GM12878 (cell line): Measurements from ENCODE around the gene TOP3A. TPM values are rescaled to one million over a fixed set of nuclear protein-coding genes. Genes with fewer than 3 reads are reported as not detected.

Experiments
- ATAC-seq: fragments of 200-7000 bp; cut with Tn5 transposase; 3 replicates; pipeline ENCODE4 v1.9.1; 2020; ENCODE audit warnings: mild to moderate bottlenecking, moderate library complexity
- BruUV-seq: library from RNA; stranded (reverse); fragments of 400-500 nt; replicated peaks from 2 replicates; lab custom pipeline; 2021; lab: Mats Ljungman, UMichigan
- CTCF ChIA-PET: fragments of 300-600 bp; sonication (Branson Sonifier 250); formaldehyde crosslinking; extraction: SDS; loops from one replicate; lab custom pipeline; 2021; ENCODE audit warnings: inconsistent platforms; lab: Yijun Ruan, JAX
- POLR2A ChIA-PET: fragments of 350-600 bp; formaldehyde crosslinking; extraction: SDS; loops from one replicate; lab custom pipeline; 2021; ENCODE audit warnings: inconsistent platforms; lab: Charles Lee
- RAD21 ChIA-PET: fragments of 300-600 bp; sonication (Branson Sonifier 250); formaldehyde crosslinking; loops from one replicate; lab custom pipeline; 2023; ENCODE audit warnings: antibody characterized with exemption; ENCODE audit not compliant: unreplicated experiment; lab: Charles Lee
- SMC1A ChIA-PET: fragments of 300-600 bp; sonication (Branson Sonifier 250); formaldehyde crosslinking; loops from one replicate; lab custom pipeline; 2023; ENCODE audit not compliant: unreplicated experiment, uncharacterized antibody; lab: Charles Lee
- DNase-seq: peaks from one replicate; pipeline ENCODE4 v3.0.0-alpha.2; 2011; ENCODE audit warnings: low read depth, low spot score
- FAIRE-seq: peaks from 3 replicates; lab custom pipeline; 2011; peaks lifted over from hg19 to GRCh38; lab: Jason Lieb, UNC
- H2AFZ ChIP-seq: 2 replicates; pipeline ENCODE4 v1.6.0; 2011; ENCODE audit warnings: low read depth, low read length, control low read depth; ENCODE audit not compliant: control insufficient read depth
- H3K27ac ChIP-seq: 2 replicates; pipeline ENCODE4 v1.5.1; 2011; ENCODE audit warnings: control low read depth; ENCODE audit not compliant: control insufficient read depth, insufficient read depth
- H3K27me3 ChIP-seq, 2 experiments: replicated peaks in 1 of 2; 2 replicates each; pipeline versions ENCODE4 v1.6.0 to v1.6.1; 2011; ENCODE audit warnings: low read length in 1 of 2; ENCODE audit not compliant: control insufficient read depth in 2 of 2, insufficient read depth in 2 of 2
- H3K36me3 ChIP-seq, 2 experiments: 2 replicates each; pipeline ENCODE4 v1.5.1; 2011; ENCODE audit warnings: low read length in 1 of 2; ENCODE audit not compliant: control insufficient read depth in 2 of 2, insufficient read depth in 2 of 2
- H3K4me1 ChIP-seq: 2 replicates; pipeline ENCODE4 v1.6.1; 2011; ENCODE audit warnings: mild to moderate bottlenecking, low read length, moderate library complexity, mixed read lengths; ENCODE audit not compliant: control insufficient read depth, insufficient read depth
- H3K4me2 ChIP-seq: 2 replicates; pipeline ENCODE4 v1.6.0; 2011; ENCODE audit warnings: control low read depth; ENCODE audit not compliant: control insufficient read depth, insufficient read depth
- H3K4me3 ChIP-seq: fragments of 200-600 bp; sonication (generic); 2 replicates; pipeline ENCODE4 v1.5.1; 2016
- H3K79me2 ChIP-seq: 2 replicates; pipeline ENCODE4 v1.6.0; 2011; ENCODE audit warnings: low read length; ENCODE audit not compliant: control insufficient read depth, insufficient read depth
- H3K9ac ChIP-seq: 2 replicates; pipeline ENCODE4 v1.8.0; 2011; ENCODE audit warnings: low read length, control low read depth, mixed read lengths; ENCODE audit not compliant: control insufficient read depth, insufficient read depth
- H3K9me3 ChIP-seq: replicated peaks from 3 replicates; pipeline ENCODE4 v1.5.1; 2011; ENCODE audit warnings: mild to moderate bottlenecking, low read length; ENCODE audit not compliant: control insufficient read depth, insufficient read depth
- H4K20me1 ChIP-seq: 2 replicates; pipeline ENCODE4 v1.6.0; 2011; ENCODE audit not compliant: control insufficient read depth, insufficient read depth
- BRCA1 ChIP-seq: IDR thresholded peaks from 2 replicates; pipeline ENCODE4 v1.6.1; 2011; ENCODE audit warnings: low read depth, low read length, improper control_type of control experiment
- CHD1 ChIP-seq: IDR thresholded peaks from 2 replicates; pipeline ENCODE4 v1.6.1; 2012; ENCODE audit warnings: low read depth, low read length, improper control_type of control experiment
- E2F8 ChIP-seq: fragments of 450-650 bp; IDR thresholded peaks from 2 replicates; pipeline ENCODE4 v1.6.1; 2018; ENCODE audit warnings: mild to moderate bottlenecking, low read depth, moderate library complexity; ENCODE audit not compliant: partially characterized antibody
- EZH2 ChIP-seq: IDR thresholded peaks from 2 replicates; pipeline ENCODE4 v1.6.1; 2012; ENCODE audit warnings: low read depth, mild to moderate bottlenecking, control low read depth, inconsistent platforms, low read length, borderline replicate concordance; ENCODE audit not compliant: control insufficient read depth
- GATAD2B ChIP-seq: fragments of 450-650 bp; conservative IDR thresholded peaks from 2 replicates; pipeline ENCODE4 v1.6.1; 2017; ENCODE audit warnings: low read depth, mild to moderate bottlenecking, moderate library complexity
- IRF5 ChIP-seq: fragments of 450-650 bp; IDR thresholded peaks from 2 replicates; pipeline ENCODE4 v1.6.1; 2017; ENCODE audit warnings: borderline replicate concordance
- MTA3 ChIP-seq: IDR thresholded peaks from 2 replicates; pipeline ENCODE4 v1.6.1; 2012; ENCODE audit warnings: low read length, inconsistent platforms, borderline replicate concordance
- MYB ChIP-seq: fragments of 150-350 bp; IDR thresholded peaks from 2 replicates; pipeline ENCODE4 v1.6.1; 2014; ENCODE audit warnings: mild to moderate bottlenecking, low read depth, low read length, borderline replicate concordance
- NKRF ChIP-seq: fragments of 450-650 bp; conservative IDR thresholded peaks from 2 replicates; pipeline ENCODE4 v1.6.1; 2017; ENCODE audit warnings: mild to moderate bottlenecking, moderate library complexity
- NR2C1 ChIP-seq: fragments of 450-650 bp; IDR thresholded peaks from 2 replicates; pipeline ENCODE4 v1.6.1; 2017; ENCODE audit warnings: antibody characterized with exemption, mild to moderate bottlenecking, moderate library complexity
- NRF1 ChIP-seq: conservative IDR thresholded peaks from 2 replicates; pipeline ENCODE4 v1.6.1; 2011; ENCODE audit warnings: mild to moderate bottlenecking, low read depth, low read length, improper control_type of control experiment
- PAX5 ChIP-seq: IDR thresholded peaks from 2 replicates; pipeline ENCODE4 v1.6.1; 2011; ENCODE audit warnings: low read depth, low read length, borderline replicate concordance
- PAX8 ChIP-seq: fragments of 450-650 bp; IDR thresholded peaks from 2 replicates; pipeline ENCODE4 v1.6.1; 2017; ENCODE audit warnings: mild to moderate bottlenecking, moderate library complexity
- POLR2AphosphoS2 ChIP-seq: IDR thresholded peaks from 2 replicates; pipeline ENCODE4 v1.6.1; 2011; ENCODE audit warnings: low read depth, mild to moderate bottlenecking, low read length, improper control_type of control experiment, moderate library complexity
- RB1 ChIP-seq: fragments of 450-650 bp; formaldehyde crosslinking; IDR thresholded peaks from 2 replicates; pipeline ENCODE4 v1.6.1; 2017; ENCODE audit warnings: mild to moderate bottlenecking, borderline replicate concordance
- SREBF2 ChIP-seq: IDR thresholded peaks from 2 replicates; pipeline ENCODE4 v1.6.1; 2012; ENCODE audit warnings: mild to moderate bottlenecking, low read length
- STAT1 ChIP-seq: fragments of 450-650 bp; conservative IDR thresholded peaks from 2 replicates; pipeline ENCODE4 v1.6.1; 2014; ENCODE audit warnings: antibody characterized with exemption, mild to moderate bottlenecking
- TCF7 ChIP-seq: IDR thresholded peaks from 2 replicates; pipeline ENCODE4 v1.6.1; 2014; ENCODE audit warnings: antibody characterized with exemption, borderline replicate concordance
- WRNIP1 ChIP-seq: IDR thresholded peaks from 2 replicates; pipeline ENCODE4 v1.6.1; 2011; ENCODE audit warnings: low read depth, low read length, improper control_type of control experiment, borderline replicate concordance
- ZNF384 ChIP-seq: IDR thresholded peaks from 2 replicates; pipeline ENCODE4 v1.6.1; 2012; ENCODE audit warnings: low read depth, mild to moderate bottlenecking, low read length, improper control_type of control experiment, borderline replicate concordance
- WGBS: methylation state at CpG from one replicate; pipeline ENCODE4 v1.1.6; 2016; ENCODE audit warnings: low lambda C conversion rate; ENCODE audit not compliant: insufficient replicate concordance, insufficient coverage; ENCODE audit errors: missing lambda C conversion rate; 5-methylcytosine and 5-hydroxymethylcytosine counted together
- in situ Hi-C: fragments of 300-500 bp; cut with MboI; formaldehyde crosslinking; loops from 9 replicates; pipeline ENCODE4 v1.14.3; 2018; ENCODE audit warnings: mixed read lengths
- intact Hi-C: fragments of 100-400 bp; cut with micrococcal nuclease; formaldehyde crosslinking; loops from one replicate; pipeline ENCODE4 v1.14.2; 2022; ENCODE audit not compliant: unreplicated experiment
- polyA plus RNA-seq, 11 experiments: library from polyadenylated mRNA; depleted of rRNA in 4 of 11; unstranded in 6 of 11; stranded (reverse) in 5 of 11; fragments of >200 nt; fragmentation: Nextera tagmentation in 4 of 11; fragmentation: Illumina TruSeq in 1 of 11; extraction: Ambion mirVana in 4 of 11; extraction: Trizol in 1 of 11; gene quantifications; 1 replicate in 1 of 11; 2 replicates in 10 of 11; pipeline versions ENCODE4 v1.2.1 to v1.2.3, GENCODE V29; 2011 to 2016; ENCODE audit warnings: inconsistent platforms in 2 of 11, missing spikeins in 2 of 11, low read depth in 1 of 11
- total RNA-seq, 4 experiments: library from RNA; depleted of rRNA in 3 of 4; stranded (reverse); fragments of >200 nt in 3 of 4; fragmentation: Illumina TruSeq in 1 of 4; extraction: Trizol in 1 of 4; gene quantifications; 2 replicates each; pipeline versions ENCODE4 v1.2.1 to v1.2.3, GENCODE V29; 2013 to 2021

Gene TOP3A
- total and polyA plus RNA-seq, 10 of the 15 experiments (the other 5 are each of a cell fraction or from before 2014, with no cell fraction given): 4.2 to 51.9 (median 31.8) TPM

- Histone ChIP-seq H3K27ac (no peak overlapping the region), H4K20me1 (no peaks in the 10 kb centered on the region), H3K9me3 (no peaks in the 10 kb centered on the region), H3K27me3 (no peaks in the 10 kb centered on the region), H3K4me1 (no peaks in the 10 kb centered on the region), H2AFZ (no peak overlapping the region), H3K9ac (no peak overlapping the region), H3K4me2 (no peak overlapping the region), H3K79me2 (no peaks in the 10 kb centered on the region), H3K4me3 (no peak overlapping the region), H3K36me3 (no peaks in the 10 kb centered on the region)
- SMC1A ChIA-PET: no interaction called here
- 82% methylated on average over 22 of the region's 22 CpGs for whole genome bisulfite sequencing
- POLR2A ChIA-PET: no interaction called here
- in situ Hi-C loops (no loop called here), intact Hi-C loops (no loop called here)
- CTCF ChIA-PET: no interaction called here
- no peak for ATAC-seq
- DNase-seq: no peak
- RAD21 ChIA-PET: no interaction called here
- BruUV-seq: no TSS peak
- TF ChIP-seq WRNIP1 (no peak), PAX5 (no peak), EZH2 (no peak), BRCA1 (no peak), PAX8 (no peak), IRF5 (no peak), CHD1 (no peak), RB1 (no peak), E2F8 (no peak), NKRF (no peak), SREBF2 (no peak), NR2C1 (no peak), STAT1 (no peak), MTA3 (no peak), MYB (no peak), ZNF384 (no peak), GATAD2B (no peak), TCF7 (no peak), POLR2AphosphoS2 (no peak), NRF1 (no peak)
- no peak for FAIRE-seq
Measured at GRCh38 chr17:18234853-18235380, 79.9 kb downstream of the TOP3A start.
